ENCODE measurements around the gene REEP3. TPM values are rescaled to one million over a fixed set of nuclear protein-coding genes. Genes with fewer than 3 reads are reported as not detected.

The REEP3 gene
- total RNA-seq, 1 donor = 127 TPM

GRCh38 chr10:63521416-63522276, 445 bp downstream of the REEP3 start:
- no peak for TF ChIP-seq CTCF (IDR thresholded peaks at IDR 0.05; ENCODE audit: insufficient read depth, low read depth, low read length)
- peak; percentile 75 for DNase-seq (ENCODE audit: low read depth)
- H3K4me3 ChIP-seq (ENCODE audit: low read depth, low read length) = peak overlapping the region; percentile 86

GRCh38 chr10:63522277-63522687, 1.1 kb downstream of the REEP3 start:
- H3K4me3 ChIP-seq (ENCODE audit: low read depth, low read length) = peak overlapping the region; percentile 86
- TF ChIP-seq CTCF (IDR thresholded peaks at IDR 0.05; ENCODE audit: insufficient read depth, low read depth, low read length) = no peak
- peak; percentile 35 for DNase-seq (ENCODE audit: low read depth)

- H3K4me3 ChIP-seq (ENCODE audit: low read depth, low read length) = peak overlapping the region; percentile 86
- TF ChIP-seq CTCF (IDR thresholded peaks at IDR 0.05; ENCODE audit: insufficient read depth, low read depth, low read length) = no peak
- no peak for DNase-seq (ENCODE audit: low read depth)
Observed at GRCh38 chr10:63522995-63523394, 1.8 kb downstream of the REEP3 start.

GRCh38 chr10:63525021-63525420, 3.8 kb downstream of the REEP3 start:
- no peak for DNase-seq (ENCODE audit: low read depth)
- no peak for TF ChIP-seq CTCF (IDR thresholded peaks at IDR 0.05; ENCODE audit: insufficient read depth, low read depth, low read length)
- no peak overlapping the region for H3K4me3 ChIP-seq (ENCODE audit: low read depth, low read length)

- DNase-seq (ENCODE audit: low read depth) = no peak
- no peak for TF ChIP-seq CTCF (IDR thresholded peaks at IDR 0.05; ENCODE audit: insufficient read depth, low read depth, low read length)
- H3K4me3 ChIP-seq (ENCODE audit: low read depth, low read length) = no peak overlapping the region
Observed at GRCh38 chr10:63527401-63527800, 6.2 kb downstream of the REEP3 start.

GRCh38 chr10:63528084-63528744, 7.0 kb downstream of the REEP3 start:
- no peak overlapping the region for H3K4me3 ChIP-seq (ENCODE audit: low read depth, low read length)
- TF ChIP-seq CTCF (IDR thresholded peaks at IDR 0.05; ENCODE audit: insufficient read depth, low read depth, low read length) = no peak
- DNase-seq (ENCODE audit: low read depth) = no peak

Data from fibroblast of villous mesenchyme (primary cell).